PFSK-1 (cell line): Measurements from ENCODE around the gene DNAJB2.

Experiments
- FOXP2 ChIP-seq: optimal IDR thresholded peaks from 2 replicates; pipeline ENCODE3; 2011; ENCODE audit warnings: borderline replicate concordance, control low read depth, inconsistent platforms; ENCODE audit not compliant: insufficient read depth; ENCODE audit errors: extremely low read length, extremely low read depth
- POLR2AphosphoS5 ChIP-seq: IDR thresholded peaks from 2 replicates; pipeline ENCODE4 v1.6.1; 2012; ENCODE audit warnings: low read depth, mild to moderate bottlenecking, control low read depth, low read length, moderate library complexity
- REST ChIP-seq, 2 experiments: IDR thresholded peaks; 2 replicates each; pipeline versions ENCODE4 v1.6.1 to v1.8.0; 2011 to 2012; ENCODE audit warnings: low read depth in 2 of 2, low read length in 2 of 2, control low read depth in 1 of 2, inconsistent platforms in 1 of 2, mild to moderate bottlenecking in 1 of 2, moderate library complexity in 1 of 2; ENCODE audit not compliant: insufficient read depth in 1 of 2
- SIN3A ChIP-seq: IDR thresholded peaks from 2 replicates; pipeline ENCODE4 v1.6.1; 2012; ENCODE audit warnings: mild to moderate bottlenecking, low read length, moderate library complexity, borderline replicate concordance; ENCODE audit not compliant: insufficient read depth
- TAF1 ChIP-seq: IDR thresholded peaks from 2 replicates; pipeline ENCODE4 v1.6.1; 2012; ENCODE audit warnings: low read length, control low read depth, borderline replicate concordance; ENCODE audit not compliant: insufficient read depth

Gene DNAJB2

GRCh38 chr2:219282943-219283581 lies 3.9 kb downstream of the DNAJB2 start:
- TF ChIP-seq FOXP2 (no peak), SIN3A (no peak), REST (IDR thresholded peaks at IDR 0.05; ENCODE audit: insufficient read depth in 1 of 2, low read depth in 2 of 2, low read length in 2 of 2) (no peak), POLR2AphosphoS5 (no peak), TAF1 (no peak)

- TF ChIP-seq REST (IDR thresholded peaks at IDR 0.05; ENCODE audit: insufficient read depth in 1 of 2, low read depth in 2 of 2, low read length in 2 of 2) (no peak), SIN3A (no peak)
Measured at GRCh38 chr2:219284501-219285372, 5.6 kb downstream of the DNAJB2 start.

- TF ChIP-seq FOXP2: no peak
- TF ChIP-seq TAF1: no peak
- TF ChIP-seq POLR2AphosphoS5: no peak
- TF ChIP-seq SIN3A: no peak
Measured at GRCh38 chr2:219285373-219285735, 6.2 kb downstream of the DNAJB2 start.

- TF ChIP-seq REST (IDR thresholded peaks at IDR 0.05; ENCODE audit: insufficient read depth in 1 of 2, low read depth in 2 of 2, low read length in 2 of 2) (no peak), FOXP2 (no peak), TAF1 (no peak), SIN3A (no peak), POLR2AphosphoS5 (no peak)
Measured at GRCh38 chr2:219285894-219286425, 6.8 kb downstream of the DNAJB2 start.

GRCh38 chr2:219286436-219287115 lies 7.4 kb downstream of the DNAJB2 start:
- TF ChIP-seq REST (IDR thresholded peaks at IDR 0.05; ENCODE audit: insufficient read depth in 1 of 2, low read depth in 2 of 2, low read length in 2 of 2) (no peak), POLR2AphosphoS5 (no peak), TAF1 (no peak), SIN3A (no peak), FOXP2 (no peak)
